Measurements from ENCODE around the gene GPX1.
A peak's percentile ranks its signal among the peaks of the same experiment; 100 is the strongest.
"Not testable (repeated sequence)": the region's sequence is repeated elsewhere in the genome, so short reads cannot be mapped to it uniquely, and the experiment has no call there.

The GPX1 gene

DNA sequence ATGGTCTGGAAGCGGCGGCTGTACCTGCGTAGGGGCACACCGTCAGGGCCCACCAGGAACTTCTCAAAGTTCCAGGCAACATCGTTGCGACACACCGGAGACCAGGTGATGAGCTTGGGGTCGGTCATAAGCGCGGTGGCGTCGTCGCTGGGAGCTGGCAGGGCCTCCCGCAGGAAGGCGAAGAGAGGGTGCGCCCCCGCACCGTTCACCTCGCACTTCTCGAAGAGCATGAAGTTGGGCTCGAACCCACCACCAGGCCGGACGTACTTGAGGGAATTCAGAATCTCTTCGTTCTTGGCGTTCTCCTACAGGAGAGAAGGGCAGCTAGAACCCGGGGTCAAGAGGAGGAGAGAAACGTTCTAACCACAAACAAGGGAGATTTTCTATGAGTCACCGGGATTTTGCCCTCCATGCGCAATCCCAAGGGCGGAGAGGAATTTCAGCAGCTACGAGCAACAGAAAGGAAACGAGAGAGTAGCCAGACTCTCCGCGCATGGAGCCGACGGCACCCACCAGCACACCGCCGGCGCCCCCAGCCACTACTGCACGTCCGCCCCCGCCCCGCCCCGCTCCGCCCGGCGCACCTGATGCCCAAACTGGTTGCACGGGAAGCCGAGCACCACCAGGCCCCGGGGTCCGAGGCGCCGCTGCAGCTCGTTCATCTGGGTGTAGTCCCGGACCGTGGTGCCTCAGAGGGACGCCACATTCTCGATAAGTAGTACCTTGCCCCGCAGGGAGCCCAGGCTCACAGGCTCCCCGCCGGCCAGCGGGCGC lies 523 bp downstream of the GPX1 start:
- DNase-seq: peak; percentile 80

- not testable (repeated sequence) for DNase-seq
Measured at GRCh38 chr3:49357095-49357442, 1.1 kb downstream of the GPX1 start.

GRCh38 chr3:49352890-49353421 lies 5.2 kb downstream of the GPX1 start:
- no peak for DNase-seq

DNA sequence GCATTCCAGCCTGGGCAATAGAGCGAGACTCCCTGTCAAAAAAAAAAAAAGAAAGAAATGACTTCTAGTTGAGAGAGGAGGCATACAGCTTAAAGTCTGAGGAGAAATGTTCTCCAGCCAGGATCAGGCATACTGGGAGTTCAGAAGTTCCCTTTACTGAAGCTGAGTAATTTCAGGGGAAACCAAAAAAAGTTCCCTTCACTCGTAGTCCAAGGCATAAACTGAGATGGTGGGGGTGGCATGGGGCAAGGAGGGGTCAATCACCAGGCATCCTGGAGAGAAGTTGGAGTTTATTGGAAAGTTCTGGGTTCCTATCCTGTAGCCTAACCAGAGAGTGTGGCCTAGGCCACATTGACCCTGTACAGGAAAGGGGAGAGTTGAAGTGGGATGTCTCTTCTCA lies 5.9 kb downstream of the GPX1 start:
- no peak for DNase-seq

- DNase-seq: no peak
Measured at GRCh38 chr3:49351521-49352011, 6.6 kb downstream of the GPX1 start.

- no peak for DNase-seq
Measured at GRCh38 chr3:49349348-49350114, 8.6 kb downstream of the GPX1 start.

GRCh38 chr3:49348361-49348760 lies 9.8 kb downstream of the GPX1 start:
- DNase-seq: not testable (repeated sequence)

DNA sequence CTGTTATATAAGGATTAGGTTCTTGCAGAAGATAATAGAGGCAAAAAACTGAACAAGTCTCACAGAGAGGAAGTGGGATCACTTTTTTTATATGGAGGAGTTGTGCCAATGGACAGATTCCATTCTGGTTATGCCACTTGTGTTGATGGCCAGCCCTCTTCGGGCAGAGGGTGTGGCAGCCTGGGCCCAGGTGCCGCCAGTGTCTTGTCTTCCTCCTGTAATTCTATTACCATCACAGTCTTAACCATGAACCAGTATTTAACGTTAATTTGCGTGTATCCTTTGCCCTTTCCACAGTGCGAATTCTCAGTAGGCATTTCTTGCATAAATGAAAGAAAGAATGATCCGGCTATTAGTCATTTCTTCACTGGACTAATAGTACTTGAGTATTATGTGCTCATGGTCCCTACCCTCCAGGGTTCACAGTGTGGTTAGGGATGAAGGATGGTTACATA lies 11.3 kb downstream of the GPX1 start:
- no peak for DNase-seq

GRCh38 chr3:49343163-49343562 lies 15.0 kb downstream of the GPX1 start:
- DNase-seq: no peak

DNA sequence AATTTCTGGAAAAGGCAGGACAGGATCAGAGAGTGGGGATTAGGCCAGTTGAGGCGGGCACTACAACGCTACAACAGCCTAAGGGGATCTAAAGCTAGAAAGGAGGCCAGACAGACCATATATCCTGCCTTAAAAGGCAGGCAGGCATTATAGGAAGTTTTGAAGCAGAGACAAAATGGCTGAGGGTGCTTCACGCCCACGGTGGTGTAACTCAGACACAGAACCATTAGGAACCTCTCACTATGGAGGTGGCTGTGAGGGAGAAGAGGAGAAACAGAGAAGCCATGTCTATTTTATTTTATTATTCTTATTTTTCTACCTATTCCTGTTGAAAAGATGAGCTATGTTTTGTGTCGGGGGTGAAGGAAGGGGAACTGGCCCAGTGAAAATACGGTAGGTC lies 16.2 kb downstream of the GPX1 start:
- no peak for DNase-seq

DNA sequence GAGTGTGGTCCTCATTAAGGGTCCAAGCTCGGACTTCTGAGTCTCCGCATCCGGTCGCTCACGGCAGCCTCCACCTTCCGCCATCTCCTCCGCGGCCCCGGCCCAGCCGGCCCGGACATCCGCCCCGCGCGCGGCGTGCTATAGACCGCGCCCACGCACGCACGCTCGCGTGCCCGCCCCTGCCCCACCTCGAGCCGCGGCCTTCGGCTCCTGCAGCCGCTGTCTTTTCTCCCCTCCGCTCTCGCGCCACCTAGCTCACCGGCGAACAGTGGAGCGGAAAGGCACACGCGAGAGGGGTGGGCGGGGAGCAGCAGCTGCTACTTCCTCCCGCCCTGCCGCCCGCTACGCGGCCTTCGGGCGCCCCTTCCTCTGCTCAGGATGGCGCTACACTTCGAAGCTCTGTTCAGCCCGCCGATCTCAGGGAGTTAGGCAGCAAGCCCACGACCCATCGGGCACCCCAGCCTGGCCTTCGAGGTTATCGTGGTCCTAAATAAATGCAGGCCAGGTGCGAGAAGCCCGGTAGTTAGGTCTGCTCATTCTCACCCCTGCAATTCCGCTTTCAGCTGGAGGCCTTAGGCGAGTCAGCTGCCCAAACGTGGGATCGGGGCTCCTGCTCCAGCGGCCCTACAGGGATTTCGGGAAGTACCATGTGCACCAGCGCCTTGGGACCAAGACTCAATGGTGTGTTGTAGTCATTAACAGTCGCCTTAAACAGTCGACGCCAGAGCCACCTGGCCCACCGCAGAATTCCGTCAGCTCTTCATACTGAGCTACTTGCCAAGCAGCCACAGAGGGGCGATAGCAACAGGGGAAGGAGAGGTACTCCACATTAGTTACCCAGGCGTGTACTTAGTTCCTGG lies 18.0 kb downstream of the GPX1 start, which contains the start of gene USP4:
Gene USP4 (minus strand): TSS at position 113 of the 860 bp plus-strand sequence. CDS start 29 bp downstream, at position 84.
- DNase-seq: peak; percentile 97

- DNase-seq: peak; percentile 77
Measured at GRCh38 chr3:49339581-49339940, 18.6 kb downstream of the GPX1 start.

GRCh38 chr3:49333916-49334633 lies 24.1 kb downstream of the GPX1 start:
- DNase-seq: no peak

DNA sequence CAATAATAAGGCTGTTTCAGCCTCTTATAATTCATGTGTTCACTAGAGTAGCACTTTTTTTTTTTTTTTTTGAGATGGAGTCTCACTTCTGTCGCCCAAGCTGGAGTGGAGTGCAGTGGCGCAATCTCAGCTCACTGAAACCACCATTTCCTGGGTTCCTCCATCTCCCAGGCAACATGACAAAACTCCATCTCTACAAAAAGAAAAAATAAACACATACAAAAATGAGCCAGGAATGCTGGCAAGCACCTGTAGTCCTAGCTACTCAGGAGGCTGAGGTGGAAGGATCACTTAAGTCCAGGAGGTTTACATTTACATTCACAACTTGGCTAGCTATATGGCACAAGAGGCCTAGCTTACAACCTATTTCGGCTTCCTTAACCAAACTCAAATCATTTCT lies 25.1 kb downstream of the GPX1 start:
- no peak for DNase-seq

DNA sequence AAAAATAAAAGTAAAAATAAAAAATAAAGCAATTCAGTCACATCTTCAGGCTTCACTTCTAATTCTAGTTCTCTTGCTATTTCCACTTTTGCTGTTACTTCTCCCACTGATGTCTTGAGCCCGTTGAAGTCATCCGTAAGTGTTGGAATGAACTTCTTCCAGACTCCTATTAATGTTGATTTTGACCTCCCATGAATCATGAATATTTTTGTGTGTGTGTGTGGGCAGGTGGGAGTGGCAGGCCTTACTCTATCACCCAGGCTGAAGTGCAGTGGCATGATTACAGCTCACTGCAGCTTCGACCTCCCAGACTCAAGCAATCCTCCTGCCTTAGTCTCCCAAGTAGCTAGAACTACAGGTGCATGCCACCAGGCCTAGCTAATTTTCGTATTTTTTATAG lies 29.0 kb downstream of the GPX1 start:
- DNase-seq: no peak

- DNase-seq: not testable (repeated sequence)
Measured at GRCh38 chr3:49328350-49328749, 29.8 kb downstream of the GPX1 start.

GRCh38 chr3:49327485-49327884 lies 30.7 kb downstream of the GPX1 start:
- DNase-seq: no peak

DNA sequence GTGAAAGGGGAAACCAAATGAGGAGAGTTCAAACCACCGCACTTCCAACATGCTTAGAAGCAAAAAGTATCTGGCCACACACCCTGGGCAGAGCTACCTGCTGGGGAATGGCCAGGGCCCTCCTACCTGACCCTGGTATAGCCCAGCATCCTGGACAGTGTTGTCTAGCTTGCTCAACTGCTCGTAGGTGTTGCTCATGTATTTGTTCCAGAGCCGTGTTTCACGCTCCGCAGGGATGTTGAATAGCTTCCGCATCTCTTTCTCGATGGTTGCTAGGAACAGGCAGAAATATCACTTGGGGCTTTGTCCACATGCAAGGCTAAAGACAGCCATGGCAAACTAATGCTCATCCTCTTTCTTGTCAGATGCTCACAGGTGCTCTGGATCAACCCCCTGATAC lies 33.4 kb downstream of the GPX1 start:
- DNase-seq: no peak

GRCh38 chr3:49316696-49317457 lies 41.3 kb downstream of the GPX1 start:
- DNase-seq: no peak

DNA sequence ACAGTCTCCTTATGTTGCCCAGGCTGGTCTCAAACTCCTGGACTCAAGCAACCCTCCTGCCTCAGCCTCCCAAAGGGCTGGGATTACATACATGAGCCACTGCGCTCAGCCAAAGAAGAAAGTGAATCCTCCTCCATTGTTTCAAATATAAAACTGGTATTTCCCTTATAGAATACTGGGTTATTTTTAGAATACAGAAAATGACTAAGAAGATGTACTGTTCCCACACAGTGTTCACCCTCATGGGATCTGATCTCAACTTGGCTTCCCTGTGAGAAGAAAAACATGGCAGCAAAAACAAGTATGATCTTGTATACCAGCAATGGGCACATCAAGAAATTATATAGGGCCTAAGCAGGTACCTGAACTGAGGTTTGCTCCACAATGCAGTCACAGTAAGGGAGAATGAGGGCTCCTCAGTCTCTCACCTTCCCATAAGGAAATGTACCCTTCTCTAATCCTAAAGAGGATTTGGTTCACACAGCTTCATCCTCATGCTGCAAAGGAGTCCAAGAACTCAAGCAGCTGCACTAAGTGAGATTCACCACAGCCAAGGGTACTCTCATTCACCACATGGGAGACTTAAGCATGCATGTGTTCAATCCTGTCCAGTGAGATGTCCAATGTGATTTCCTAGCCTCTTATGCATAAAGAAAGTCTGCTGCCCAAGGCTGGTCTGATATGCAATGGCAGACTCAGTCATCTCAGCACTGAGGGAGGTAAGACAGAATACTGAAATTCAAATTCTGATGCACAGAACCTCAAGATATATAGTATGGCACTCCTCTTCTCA lies 44.1 kb downstream of the GPX1 start:
- no peak for DNase-seq

- no peak for DNase-seq
Measured at GRCh38 chr3:49311283-49311682, 46.9 kb downstream of the GPX1 start.

Data from activated effector memory CD4-positive, alpha-beta T cell treated with anti-CD3 and anti-CD28 coated beads, Interleukin-2, amount 50 U/mL, for 16 hours (primary cell).